Vagina (tissue), 2 donors: ENCODE measurements around the gene NFATC4. TPM values are rescaled to one million over a fixed set of nuclear protein-coding genes. Genes with fewer than 3 reads are reported as not detected.

Experiments
- DNase-seq, 2 donors: peaks; one replicate each; pipeline ENCODE4 v3.0.0-alpha.2; 2017; ENCODE audit errors: extremely low spot score in 2 of 2
- H3K27ac ChIP-seq: fragments of 200-600 bp; sonication (generic); one replicate; pipeline ENCODE4 v1.5.1; 2019
- H3K27me3 ChIP-seq: fragments of 200-600 bp; sonication (generic); one replicate; pipeline ENCODE4 v1.5.1; 2019
- H3K36me3 ChIP-seq, 2 donors: fragments of 200-600 bp; sonication (generic); one replicate each; pipeline ENCODE4 v1.5.1; 2017 to 2019
- H3K4me1 ChIP-seq: fragments of 200-600 bp; sonication (generic); one replicate; pipeline ENCODE4 v1.5.1; 2019
- H3K4me3 ChIP-seq, 2 donors: fragments of 200-600 bp; sonication (generic); 1 replicate in 1 of 2; 2 replicates in 1 of 2; pipeline ENCODE4 v1.5.1; 2016 to 2019
- H3K9me3 ChIP-seq: fragments of 200-600 bp; sonication (generic); one replicate; pipeline ENCODE4 v1.5.1; 2019
- POLR2A ChIP-seq, 2 donors: fragments of 450-650 bp; IDR thresholded peaks; one replicate each; pipeline ENCODE4 v1.6.1; 2017; ENCODE audit warnings: antibody characterized with exemption in 2 of 2, mild to moderate bottlenecking in 2 of 2, moderate library complexity in 2 of 2
- POLR2AphosphoS5 ChIP-seq, 2 donors: sonication (generic); formaldehyde crosslinking; IDR thresholded peaks; one replicate each; pipeline ENCODE4 v1.9.0; 2017; ENCODE audit warnings: antibody characterized with exemption in 2 of 2, mild to moderate bottlenecking in 2 of 2, low read depth in 1 of 2; ENCODE audit not compliant: insufficient read depth in 1 of 2
- intact Hi-C: fragments of 100-400 bp; cut with DNase I; formaldehyde crosslinking; loops from one replicate; pipeline ENCODE4 v1.15.1; 2023
- total RNA-seq: library from RNA; depleted of rRNA; stranded (reverse); fragments of >200 nt; gene quantifications from one replicate; pipeline ENCODE4 v1.2.3, GENCODE V29; 2016
- TF ChIP-seq, protein P1 (sequence below), 3 experiments: fragments of 450-650 bp in 2 of 3; fragments of 200-600 bp in 1 of 3; sonication (generic) in 1 of 3; IDR thresholded peaks; one replicate each; pipeline ENCODE4 v1.5.1; 2017 to 2019; ENCODE audit warnings: antibody characterized with exemption in 3 of 3, mild to moderate bottlenecking in 2 of 3, moderate library complexity in 2 of 3

NFATC4 gene
- total RNA-seq, 1 donor from 2014 or later, result 47.9 TPM

GRCh38 chr14:24415421-24416253 lies 47.7 kb downstream of the NFATC4 start:
- Histone ChIP-seq H3K4me1 (peaks cover 16% of the 10 kb centered on the region), H3K4me3 (no peak overlapping the region), H3K36me3 (peaks cover 0 to 17% of the 10 kb centered on the region in 2 donors), H3K9me3 (no peaks in the 10 kb centered on the region), H3K27me3 (no peaks in the 10 kb centered on the region), H3K27ac (no peak overlapping the region)
- TF ChIP-seq POLR2A (IDR thresholded peaks at IDR 0.05), result no peak
- intact Hi-C loops, result no loop called here
- no peak for DNase-seq

DNA sequence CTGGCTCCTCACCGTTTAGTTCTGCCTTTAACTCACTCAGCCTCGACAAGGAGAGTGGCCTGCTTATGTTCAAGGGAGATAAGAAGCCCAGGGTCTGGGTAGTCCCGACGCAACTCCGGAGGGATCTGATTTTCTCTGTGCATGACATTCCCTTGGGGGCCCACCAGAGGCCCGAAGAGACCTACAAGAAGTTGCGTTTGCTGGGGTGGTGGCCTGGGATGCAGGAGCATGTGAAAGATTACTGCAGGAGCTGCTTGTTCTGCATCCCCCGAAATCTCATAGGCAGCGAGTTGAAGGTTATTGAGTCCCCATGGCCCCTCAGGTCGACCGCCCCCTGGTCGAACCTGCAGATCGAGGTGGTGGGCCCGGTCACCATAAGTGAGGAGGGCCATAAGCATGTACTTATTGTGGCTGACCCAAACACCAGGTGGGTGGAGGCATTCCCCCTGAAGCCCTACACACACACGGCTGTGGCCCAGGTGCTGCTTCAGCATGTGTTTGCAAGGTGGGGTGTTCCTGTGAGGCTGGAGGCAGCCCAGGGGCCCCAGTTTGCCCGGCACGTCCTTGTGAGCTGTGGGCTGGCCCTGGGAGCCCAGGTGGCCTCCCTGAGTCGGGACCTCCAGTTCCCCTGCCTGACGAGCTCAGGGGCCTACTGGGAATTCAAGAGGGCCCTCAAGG lies 48.4 kb downstream of the NFATC4 start:
- peaks cover 0 to 17% of the 10 kb centered on the region in 2 donors for H3K36me3 ChIP-seq
- no peaks in the 10 kb centered on the region for H3K27me3 ChIP-seq
- H3K4me3 ChIP-seq, result no peak overlapping the region
- TF ChIP-seq POLR2A (IDR thresholded peaks at IDR 0.05) (no peak), POLR2AphosphoS5 (IDR thresholded peaks at IDR 0.05; ENCODE audit: insufficient read depth in 1 of 2, low read depth in 1 of 2) (no peak)
- TF ChIP-seq, protein P1, sequence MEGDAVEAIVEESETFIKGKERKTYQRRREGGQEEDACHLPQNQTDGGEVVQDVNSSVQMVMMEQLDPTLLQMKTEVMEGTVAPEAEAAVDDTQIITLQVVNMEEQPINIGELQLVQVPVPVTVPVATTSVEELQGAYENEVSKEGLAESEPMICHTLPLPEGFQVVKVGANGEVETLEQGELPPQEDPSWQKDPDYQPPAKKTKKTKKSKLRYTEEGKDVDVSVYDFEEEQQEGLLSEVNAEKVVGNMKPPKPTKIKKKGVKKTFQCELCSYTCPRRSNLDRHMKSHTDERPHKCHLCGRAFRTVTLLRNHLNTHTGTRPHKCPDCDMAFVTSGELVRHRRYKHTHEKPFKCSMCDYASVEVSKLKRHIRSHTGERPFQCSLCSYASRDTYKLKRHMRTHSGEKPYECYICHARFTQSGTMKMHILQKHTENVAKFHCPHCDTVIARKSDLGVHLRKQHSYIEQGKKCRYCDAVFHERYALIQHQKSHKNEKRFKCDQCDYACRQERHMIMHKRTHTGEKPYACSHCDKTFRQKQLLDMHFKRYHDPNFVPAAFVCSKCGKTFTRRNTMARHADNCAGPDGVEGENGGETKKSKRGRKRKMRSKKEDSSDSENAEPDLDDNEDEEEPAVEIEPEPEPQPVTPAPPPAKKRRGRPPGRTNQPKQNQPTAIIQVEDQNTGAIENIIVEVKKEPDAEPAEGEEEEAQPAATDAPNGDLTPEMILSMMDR (IDR thresholded peaks at IDR 0.05), result no peak
- intact Hi-C loops, result no loop called here
- H3K27ac ChIP-seq, result no peak overlapping the region
- no peaks in the 10 kb centered on the region for H3K9me3 ChIP-seq
- DNase-seq, result no peak
- peaks cover 16% of the 10 kb centered on the region for H3K4me1 ChIP-seq

- Histone ChIP-seq H3K4me1 (peaks cover 16% of the 10 kb centered on the region), H3K36me3 (peaks cover 0 to 17% of the 10 kb centered on the region in 2 donors), H3K27ac (no peak overlapping the region), H3K9me3 (no peaks in the 10 kb centered on the region), H3K27me3 (no peaks in the 10 kb centered on the region), H3K4me3 (no peak overlapping the region)
- intact Hi-C loops, result no loop called here
- no peak for DNase-seq
- TF ChIP-seq POLR2A (IDR thresholded peaks at IDR 0.05) (no peak), POLR2AphosphoS5 (IDR thresholded peaks at IDR 0.05; ENCODE audit: insufficient read depth in 1 of 2, low read depth in 1 of 2) (no peak)
- TF ChIP-seq, protein P1 (IDR thresholded peaks at IDR 0.05), result no peak
These were observed 49.1 kb downstream of the NFATC4 start for GRCh38 chr14:24416932-24417619.

- H3K27me3 ChIP-seq, result no peaks in the 10 kb centered on the region
- peaks cover 0 to 17% of the 10 kb centered on the region in 2 donors for H3K36me3 ChIP-seq
- peaks cover 16% of the 10 kb centered on the region for H3K4me1 ChIP-seq
- no peak overlapping the region for H3K27ac ChIP-seq
- TF ChIP-seq POLR2A (IDR thresholded peaks at IDR 0.05), result no peak
- TF ChIP-seq, protein P1 (IDR thresholded peaks at IDR 0.05), result no peak
- no peak for DNase-seq
- H3K4me3 ChIP-seq, result no peak overlapping the region
- no peaks in the 10 kb centered on the region for H3K9me3 ChIP-seq
- intact Hi-C loops, result no loop called here
These were observed 50.0 kb downstream of the NFATC4 start for GRCh38 chr14:24417832-24418491.

GRCh38 chr14:24418492-24418873 lies 50.5 kb downstream of the NFATC4 start:
- no peak for DNase-seq
- intact Hi-C loops, result no loop called here
- no peak overlapping the region for H3K27ac ChIP-seq
- no peaks in the 10 kb centered on the region for H3K27me3 ChIP-seq
- H3K4me1 ChIP-seq, result peaks cover 16% of the 10 kb centered on the region
- no peak overlapping the region for H3K4me3 ChIP-seq
- H3K36me3 ChIP-seq, result peaks cover 0 to 17% of the 10 kb centered on the region in 2 donors
- no peaks in the 10 kb centered on the region for H3K9me3 ChIP-seq
- TF ChIP-seq, protein P1 (IDR thresholded peaks at IDR 0.05), result no peak
- TF ChIP-seq POLR2AphosphoS5 (IDR thresholded peaks at IDR 0.05; ENCODE audit: insufficient read depth in 1 of 2, low read depth in 1 of 2) (peak in 1 of 2 donors; percentile 20), POLR2A (IDR thresholded peaks at IDR 0.05) (no peak)
